ENCODE results near the gene B4GALNT4.
"Not testable (repeated sequence)": the region's sequence is repeated elsewhere in the genome, so short reads cannot be mapped to it uniquely, and the experiment has no call there.

GRCh38 chr11:410711-411110, 41.4 kb downstream of the B4GALNT4 start:
- TF ChIP-seq, protein P1, sequence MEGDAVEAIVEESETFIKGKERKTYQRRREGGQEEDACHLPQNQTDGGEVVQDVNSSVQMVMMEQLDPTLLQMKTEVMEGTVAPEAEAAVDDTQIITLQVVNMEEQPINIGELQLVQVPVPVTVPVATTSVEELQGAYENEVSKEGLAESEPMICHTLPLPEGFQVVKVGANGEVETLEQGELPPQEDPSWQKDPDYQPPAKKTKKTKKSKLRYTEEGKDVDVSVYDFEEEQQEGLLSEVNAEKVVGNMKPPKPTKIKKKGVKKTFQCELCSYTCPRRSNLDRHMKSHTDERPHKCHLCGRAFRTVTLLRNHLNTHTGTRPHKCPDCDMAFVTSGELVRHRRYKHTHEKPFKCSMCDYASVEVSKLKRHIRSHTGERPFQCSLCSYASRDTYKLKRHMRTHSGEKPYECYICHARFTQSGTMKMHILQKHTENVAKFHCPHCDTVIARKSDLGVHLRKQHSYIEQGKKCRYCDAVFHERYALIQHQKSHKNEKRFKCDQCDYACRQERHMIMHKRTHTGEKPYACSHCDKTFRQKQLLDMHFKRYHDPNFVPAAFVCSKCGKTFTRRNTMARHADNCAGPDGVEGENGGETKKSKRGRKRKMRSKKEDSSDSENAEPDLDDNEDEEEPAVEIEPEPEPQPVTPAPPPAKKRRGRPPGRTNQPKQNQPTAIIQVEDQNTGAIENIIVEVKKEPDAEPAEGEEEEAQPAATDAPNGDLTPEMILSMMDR (IDR thresholded peaks at IDR 0.05): not testable (repeated sequence)
- TF ChIP-seq POLR2A (IDR thresholded peaks at IDR 0.05): not testable (repeated sequence)
